Trophoblast cell (in vitro differentiated cells and primary cell): ENCODE data around the gene SNTG2.

Experiments
- DNase-seq, 2 donors: peaks; one replicate each; pipeline ENCODE4 v3.0.0-alpha.2; 2016
- H2AFZ ChIP-seq: 2 replicates; pipeline ENCODE4 v1.6.1; 2013; ENCODE audit warnings: low read length, moderate library complexity, mild to moderate bottlenecking; ENCODE audit not compliant: insufficient read depth, poor library complexity
- H2AK5ac ChIP-seq: 2 replicates; pipeline ENCODE4 v1.6.1; 2013; ENCODE audit warnings: mild to moderate bottlenecking, low read length
- H2BK120ac ChIP-seq: 2 replicates; pipeline ENCODE4 v1.6.1; 2013; ENCODE audit warnings: low read length, mild to moderate bottlenecking, moderate library complexity; ENCODE audit not compliant: insufficient read depth, poor library complexity
- H2BK12ac ChIP-seq: 2 replicates; pipeline ENCODE4 v1.6.1; 2013; ENCODE audit warnings: mild to moderate bottlenecking, low read length, moderate library complexity
- H2BK5ac ChIP-seq: 2 replicates; pipeline ENCODE4 v1.6.1; 2013; ENCODE audit warnings: low read length, low read depth, moderate library complexity, mild to moderate bottlenecking; ENCODE audit not compliant: poor library complexity
- H3K14ac ChIP-seq: 2 replicates; pipeline ENCODE4 v1.6.1; 2013; ENCODE audit warnings: mild to moderate bottlenecking, low read length
- H3K18ac ChIP-seq: 2 replicates; pipeline ENCODE4 v1.6.1; 2013; ENCODE audit warnings: mild to moderate bottlenecking, low read length
- H3K23ac ChIP-seq: 2 replicates; pipeline ENCODE4 v1.6.1; 2013; ENCODE audit warnings: low read length
- H3K27ac ChIP-seq: 2 replicates; pipeline ENCODE4 v1.5.1; 2013; ENCODE audit warnings: low read depth, mild to moderate bottlenecking, inconsistent platforms, low read length, moderate library complexity
- H3K27me3 ChIP-seq: 2 replicates; pipeline ENCODE4 v1.6.1; 2013; ENCODE audit warnings: inconsistent platforms, mild to moderate bottlenecking, low read length, moderate library complexity; ENCODE audit not compliant: insufficient read depth
- H3K36me3 ChIP-seq, 2 experiments: 1 replicate in 1 of 2; 2 replicates in 1 of 2; pipeline ENCODE4 v1.6.1; 2013; ENCODE audit warnings: low read length in 2 of 2, mild to moderate bottlenecking in 2 of 2, moderate library complexity in 1 of 2; ENCODE audit not compliant: insufficient read depth in 2 of 2, control insufficient read depth in 1 of 2
- H3K4ac ChIP-seq: 2 replicates; pipeline ENCODE4 v1.6.1; 2013; ENCODE audit warnings: low read depth, mild to moderate bottlenecking, low read length, moderate library complexity
- H3K4me1 ChIP-seq, 2 experiments: 1 replicate in 1 of 2; 2 replicates in 1 of 2; pipeline ENCODE4 v1.6.1; 2013; ENCODE audit warnings: low read length in 2 of 2, mild to moderate bottlenecking in 2 of 2, moderate library complexity in 1 of 2; ENCODE audit not compliant: insufficient read depth in 2 of 2, control insufficient read depth in 1 of 2
- H3K4me2 ChIP-seq: 2 replicates; pipeline ENCODE4 v1.6.1; 2013; ENCODE audit warnings: inconsistent platforms, mild to moderate bottlenecking, low read length, moderate library complexity
- H3K4me3 ChIP-seq: 2 replicates; pipeline ENCODE4 v1.5.1; 2013; ENCODE audit warnings: mild to moderate bottlenecking, low read depth, low read length, inconsistent platforms
- H3K79me1 ChIP-seq: one replicate; pipeline ENCODE4 v1.6.1; 2013; ENCODE audit warnings: low read length
- H3K79me2 ChIP-seq: 2 replicates; pipeline ENCODE4 v1.6.1; 2013; ENCODE audit warnings: low read length, mild to moderate bottlenecking; ENCODE audit not compliant: control insufficient read depth, insufficient read depth, poor library complexity
- H3K9ac ChIP-seq: 2 replicates; pipeline ENCODE4 v1.6.1; 2013; ENCODE audit warnings: mild to moderate bottlenecking, low read length
- H3K9me3 ChIP-seq: 2 replicates; pipeline ENCODE4 v1.6.1; 2013; ENCODE audit warnings: low read depth, mild to moderate bottlenecking, control low read depth, inconsistent platforms, low read length; ENCODE audit not compliant: insufficient read depth
- H4K12ac ChIP-seq: 2 replicates; pipeline ENCODE4 v1.6.1; 2013; ENCODE audit warnings: low read depth, mild to moderate bottlenecking, low read length, moderate library complexity
- H4K8ac ChIP-seq: 2 replicates; pipeline ENCODE4 v1.6.1; 2013; ENCODE audit warnings: low read depth, mild to moderate bottlenecking, low read length, moderate library complexity
- H4K91ac ChIP-seq: one replicate; pipeline ENCODE4 v1.6.1; 2013; ENCODE audit warnings: low read depth, mild to moderate bottlenecking, low read length, moderate library complexity
- WGBS: extraction: QIAGEN DNeasy Blood & Tissue Kit; methylation state at CpG from one replicate; pipeline ENCODE4 v1.1.7; 2013; ENCODE audit warnings: missing lambda C conversion rate; ENCODE audit not compliant: insufficient read length, insufficient coverage; ENCODE audit errors: extremely low coverage; 5-methylcytosine and 5-hydroxymethylcytosine counted together

SNTG2 gene

GRCh38 chr2:1046067-1046466, 95.4 kb downstream of the SNTG2 start:
- Histone ChIP-seq H2AFZ (no peak overlapping the region), H3K4me2 (no peak overlapping the region), H2BK5ac (no peak overlapping the region), H3K9ac (no peak overlapping the region), H2BK120ac (no peak overlapping the region), H3K4me3 (no peak overlapping the region), H3K9me3 (no peaks in the 10 kb centered on the region), H3K4ac (no peak overlapping the region), H3K27me3 (no peaks in the 10 kb centered on the region), H3K79me2 (no peaks in the 10 kb centered on the region), H4K8ac (no peak overlapping the region), H3K79me1 (peaks cover 2% of the 10 kb centered on the region), H2AK5ac (no peak overlapping the region), H3K18ac (no peak overlapping the region), H3K27ac (no peak overlapping the region), H4K12ac (no peak overlapping the region), H3K36me3 (no peaks in the 10 kb centered on the region), H2BK12ac (no peak overlapping the region), H3K4me1 (no peaks in the 10 kb centered on the region), H3K23ac (no peak overlapping the region), H3K14ac (no peak overlapping the region), H4K91ac (no peak overlapping the region)
- DNase-seq = no peak
- WGBS = 71% methylated on average over 1 of the region's 4 CpGs

- Histone ChIP-seq H3K14ac (no peak overlapping the region), H3K4me2 (no peak overlapping the region), H4K91ac (no peak overlapping the region), H3K18ac (no peak overlapping the region), H3K23ac (no peak overlapping the region), H3K9ac (no peak overlapping the region), H3K4me1 (no peaks in the 10 kb centered on the region), H3K4ac (no peak overlapping the region), H2AK5ac (no peak overlapping the region), H3K4me3 (no peak overlapping the region), H2BK120ac (no peak overlapping the region), H3K79me1 (peaks cover 2% of the 10 kb centered on the region), H3K36me3 (no peaks in the 10 kb centered on the region), H3K27ac (no peak overlapping the region), H4K12ac (no peak overlapping the region), H3K27me3 (no peaks in the 10 kb centered on the region), H3K9me3 (no peaks in the 10 kb centered on the region), H2BK12ac (no peak overlapping the region), H3K79me2 (no peaks in the 10 kb centered on the region), H2BK5ac (no peak overlapping the region), H2AFZ (no peak overlapping the region), H4K8ac (no peak overlapping the region)
- WGBS = no CpG with 5 or more reads among the region's 1 CpG
- no peak for DNase-seq
Observed at GRCh38 chr2:1047485-1047884, 96.8 kb downstream of the SNTG2 start.

GRCh38 chr2:1049691-1050090, 99.0 kb downstream of the SNTG2 start:
- Histone ChIP-seq H3K27ac (no peak overlapping the region), H3K4ac (no peak overlapping the region), H3K23ac (no peak overlapping the region), H2AK5ac (no peak overlapping the region), H3K36me3 (no peaks in the 10 kb centered on the region), H2AFZ (no peak overlapping the region), H3K79me2 (no peaks in the 10 kb centered on the region), H3K27me3 (no peaks in the 10 kb centered on the region), H2BK12ac (no peak overlapping the region), H3K4me1 (peaks cover 0 to 1% of the 10 kb centered on the region in 2 experiments), H4K91ac (no peak overlapping the region), H3K9me3 (no peaks in the 10 kb centered on the region), H2BK120ac (no peak overlapping the region), H3K9ac (no peak overlapping the region), H3K79me1 (peaks cover 2% of the 10 kb centered on the region), H3K4me2 (no peak overlapping the region), H3K14ac (no peak overlapping the region), H2BK5ac (no peak overlapping the region), H4K8ac (no peak overlapping the region), H4K12ac (no peak overlapping the region), H3K18ac (no peak overlapping the region), H3K4me3 (no peak overlapping the region)
- no peak for DNase-seq
- WGBS = no CpG with 5 or more reads among the region's 2 CpGs

DNA sequence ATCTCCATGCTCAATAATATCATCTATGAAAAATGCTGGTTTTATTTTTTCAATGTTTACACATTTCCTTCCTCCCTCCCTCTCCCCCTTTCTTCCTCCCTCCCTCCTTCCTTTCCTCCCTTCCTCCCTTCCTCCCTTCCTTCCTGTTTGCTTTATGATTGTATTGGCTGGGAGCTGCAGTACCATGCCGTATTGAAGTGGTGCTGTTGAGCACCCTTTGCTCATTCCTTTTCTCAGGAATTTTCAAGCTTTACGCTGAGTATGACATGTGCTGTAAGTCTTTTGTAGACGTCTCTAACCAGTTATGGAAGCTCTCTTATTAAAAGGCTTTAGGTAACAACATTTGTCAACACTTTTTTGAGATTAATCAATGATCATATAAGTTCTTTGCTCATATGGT, 100.4 kb downstream of the SNTG2 start:
- peaks cover 2% of the 10 kb centered on the region for H3K79me1 ChIP-seq
- H3K23ac ChIP-seq = no peak overlapping the region
- no peaks in the 10 kb centered on the region for H3K79me2 ChIP-seq
- H4K91ac ChIP-seq = no peak overlapping the region
- H2BK12ac ChIP-seq = no peak overlapping the region
- no peak overlapping the region for H3K4me3 ChIP-seq
- no peak overlapping the region for H2AK5ac ChIP-seq
- H3K27ac ChIP-seq = no peak overlapping the region
- peaks cover 4 to 7% of the 10 kb centered on the region in 2 experiments for H3K4me1 ChIP-seq
- no peak overlapping the region for H2BK120ac ChIP-seq
- H3K9me3 ChIP-seq = no peaks in the 10 kb centered on the region
- no peak overlapping the region for H3K14ac ChIP-seq
- H3K4me2 ChIP-seq = no peak overlapping the region
- H2BK5ac ChIP-seq = no peak overlapping the region
- H4K8ac ChIP-seq = no peak overlapping the region
- no peak overlapping the region for H3K18ac ChIP-seq
- H3K36me3 ChIP-seq = no peaks in the 10 kb centered on the region
- H4K12ac ChIP-seq = no peak overlapping the region
- H2AFZ ChIP-seq = no peak overlapping the region
- H3K27me3 ChIP-seq = no peaks in the 10 kb centered on the region
- no peak overlapping the region for H3K9ac ChIP-seq
- H3K4ac ChIP-seq = no peak overlapping the region
- WGBS = no CpG with 5 or more reads among the region's 3 CpGs
- DNase-seq = no peak
